B cell (primary cell): ENCODE measurements around the gene DLG2. TPM values are rescaled to one million over a fixed set of nuclear protein-coding genes. Genes with fewer than 3 reads are reported as not detected.

Experiments
- ATAC-seq: fragments of 200-7000 bp; cut with Tn5 transposase; one replicate; pipeline ENCODE4 v1.10.0; 2021; ENCODE audit warnings: low read depth, mild to moderate bottlenecking, moderate number of reproducible peaks, moderate library complexity
- CTCF ChIA-PET: fragments of 350-600 bp; sonication (Branson Sonifier 250); formaldehyde crosslinking; loops from one replicate; lab custom pipeline; 2021; ENCODE audit warnings: antibody characterized with exemption, inconsistent platforms; lab: Charles Lee
- POLR2A ChIA-PET: fragments of 350-600 bp; sonication (Branson Sonifier 250); formaldehyde crosslinking; loops from one replicate; lab custom pipeline; 2021; ENCODE audit warnings: antibody characterized with exemption; lab: Charles Lee
- DNase-seq: peaks from one replicate; pipeline ENCODE4 v3.0.0; 2013
- H2AFZ ChIP-seq: 2 replicates; pipeline ENCODE4 v1.6.1; 2012; ENCODE audit warnings: mild to moderate bottlenecking, low read depth, low read length; ENCODE audit not compliant: insufficient read depth, poor library complexity, severe bottlenecking
- H3K27ac ChIP-seq, 2 donors: 1 replicate in 1 of 2; 2 replicates in 1 of 2; pipeline ENCODE4 v1.5.1; 2012 to 2013; ENCODE audit warnings: low read length in 2 of 2, mild to moderate bottlenecking in 2 of 2, moderate library complexity in 1 of 2
- H3K27me3 ChIP-seq, 4 experiments: fragments of 200-600 bp in 1 of 4; sonication (generic) in 1 of 4; replicated peaks in 1 of 4; 1 replicate in 2 of 4; 2 replicates in 2 of 4; pipeline versions ENCODE4 v1.6.1 to v1.7.0; 2013 to 2016; ENCODE audit warnings: low read length in 3 of 4, mild to moderate bottlenecking in 2 of 4, mixed read lengths in 1 of 4, moderate library complexity in 1 of 4; ENCODE audit not compliant: insufficient read depth in 4 of 4, control insufficient read depth in 3 of 4; ENCODE audit errors: control extremely low read depth in 1 of 4
- H3K36me3 ChIP-seq, 2 experiments: replicated peaks in 1 of 2; 1 replicate in 1 of 2; 2 replicates in 1 of 2; pipeline versions ENCODE4 v1.6.1 to v1.7.1; 2013; ENCODE audit warnings: low read length in 1 of 2; ENCODE audit not compliant: insufficient read depth in 2 of 2, control insufficient read depth in 1 of 2; ENCODE audit errors: control extremely low read depth in 1 of 2, extremely low read depth in 1 of 2
- H3K4me1 ChIP-seq, 2 donors: fragments of 200-600 bp in 1 of 2; sonication (generic) in 1 of 2; 1 replicate in 1 of 2; 2 replicates in 1 of 2; pipeline versions ENCODE4 v1.5.1 to v1.6.1; 2013 to 2017; ENCODE audit warnings: low read length in 2 of 2; ENCODE audit not compliant: control insufficient read depth in 2 of 2, insufficient read depth in 2 of 2
- H3K4me2 ChIP-seq: replicated peaks from 2 replicates; pipeline ENCODE3; 2012; ENCODE audit warnings: mild to moderate bottlenecking, low read depth, low read length; ENCODE audit not compliant: poor library complexity, severe bottlenecking
- H3K4me3 ChIP-seq, 5 experiments: fragments of 200-600 bp in 1 of 5; sonication (generic) in 1 of 5; 1 replicate in 3 of 5; 2 replicates in 2 of 5; pipeline versions ENCODE4 v1.5.1 to v1.7.0; 2011 to 2016; ENCODE audit warnings: low read length in 4 of 5, mild to moderate bottlenecking in 4 of 5, low read depth in 2 of 5, control low read depth in 1 of 5, moderate library complexity in 1 of 5; ENCODE audit not compliant: insufficient read depth in 1 of 5; ENCODE audit errors: control extremely low read depth in 1 of 5, extremely low read depth in 1 of 5
- H3K79me2 ChIP-seq: fragments of 200-600 bp; sonication (generic); one replicate; pipeline ENCODE4 v1.6.0; 2016; ENCODE audit warnings: low read length; ENCODE audit not compliant: control insufficient read depth, insufficient read depth
- H3K9ac ChIP-seq: fragments of 200-600 bp; sonication (generic); 2 replicates; pipeline ENCODE4 v1.6.1; 2017; ENCODE audit warnings: mild to moderate bottlenecking, low read length, moderate library complexity
- H3K9me3 ChIP-seq, 3 donors: one replicate each; pipeline versions ENCODE4 v1.6.1 to v1.7.1; 2013; ENCODE audit warnings: low read length in 2 of 3; ENCODE audit not compliant: control insufficient read depth in 2 of 3, insufficient read depth in 1 of 3; ENCODE audit errors: control extremely low read depth in 1 of 3
- H4K20me1 ChIP-seq: 2 replicates; pipeline ENCODE4 v1.6.0; 2012; ENCODE audit warnings: mild to moderate bottlenecking, low read length; ENCODE audit not compliant: insufficient read depth, control insufficient read depth, poor library complexity, severe bottlenecking
- H3K27ac Mint-ChIP-seq: one replicate; pipeline ENCODE4 v1.8.0; 2021; ENCODE audit warnings: mixed read lengths
- H3K27me3 Mint-ChIP-seq: one replicate; pipeline ENCODE4 v1.8.0; 2021; ENCODE audit warnings: mixed read lengths
- H3K4me1 Mint-ChIP-seq: one replicate; pipeline ENCODE4 v1.8.0; 2021; ENCODE audit warnings: mixed read lengths
- H3K4me3 Mint-ChIP-seq: one replicate; pipeline ENCODE4 v1.8.0; 2021; ENCODE audit warnings: mixed read lengths
- H3K9me3 Mint-ChIP-seq: one replicate; pipeline ENCODE4 v1.8.0; 2022; ENCODE audit warnings: mixed read lengths; ENCODE audit not compliant: insufficient read depth
- CTCF ChIP-seq: fragments of 200-600 bp; IDR thresholded peaks from one replicate; pipeline ENCODE4 v1.8.0; 2022; ENCODE audit warnings: antibody characterized with exemption, mild to moderate bottlenecking
- EZH2 ChIP-seq: IDR thresholded peaks from 2 replicates; pipeline ENCODE4 v1.6.1; 2012; ENCODE audit warnings: borderline replicate concordance, low read depth, mild to moderate bottlenecking, moderate library complexity, low read length; ENCODE audit not compliant: insufficient read depth, poor library complexity, severe bottlenecking
- WGBS: methylation state at CpG from one replicate; pipeline ENCODE4 v1.1.5; 2013; ENCODE audit warnings: missing lambda C conversion rate; ENCODE audit not compliant: insufficient coverage; 5-methylcytosine and 5-hydroxymethylcytosine counted together
- intact Hi-C: fragments of 100-400 bp; cut with micrococcal nuclease; formaldehyde crosslinking; loops from one replicate; pipeline ENCODE4 v1.10.0; 2022
- polyA plus RNA-seq: library from polyadenylated mRNA; depleted of rRNA; stranded (reverse); fragments of >200 nt; gene quantifications from 2 replicates; pipeline ENCODE4 v1.2.3, GENCODE V29; 2012
- total RNA-seq, 2 donors: library from RNA; stranded (reverse); fragments of 120-200 nt in 1 of 2; gene quantifications; 1 replicate in 1 of 2; 2 replicates in 1 of 2; pipeline versions ENCODE4 v1.2.3 to v1.2.4, GENCODE V29; 2013 to 2022

Gene DLG2
- total and polyA plus RNA-seq, 2 donors (not counting 1 experiment from before 2014, with no cell fraction given), result 0.54 to 5.4 TPM

DNA sequence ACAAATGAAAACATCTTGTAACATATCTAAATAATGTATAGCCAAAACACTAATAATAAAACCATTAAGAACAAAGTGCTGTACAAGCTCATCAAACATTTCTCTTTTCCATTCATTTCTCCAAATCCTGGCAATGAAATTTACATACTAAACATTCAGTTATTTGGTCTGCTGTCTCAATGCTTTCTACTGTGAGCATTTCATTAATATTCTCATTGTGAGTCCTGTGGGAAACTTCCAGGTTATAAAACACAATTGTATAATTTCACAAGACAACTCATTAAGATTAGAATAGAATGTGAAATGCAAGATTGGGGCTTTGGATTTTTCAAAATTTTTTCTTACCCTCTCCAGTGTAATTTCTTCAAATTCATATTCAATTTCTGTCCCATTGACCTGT is 1464.0 kb downstream of the DLG2 start:
- POLR2A ChIA-PET, result no interaction called here

GRCh38 chr11:84157639-84158038 is 1469.5 kb downstream of the DLG2 start:
- no peaks in the 10 kb centered on the region for H3K4me1 Mint-ChIP-seq
- H3K27me3 ChIP-seq, result no peaks in the 10 kb centered on the region
- H3K4me3 Mint-ChIP-seq, result no peak overlapping the region
- peaks cover 0 to 3% (median 0%) of the 10 kb centered on the region in 3 donors for H3K9me3 ChIP-seq
- ChIA-PET CTCF (no interaction called here), POLR2A (no interaction called here)
- TF ChIP-seq CTCF (no peak), EZH2 (no peak)
- ATAC-seq (no peak), DNase-seq (no peak)
- WGBS, result no CpG with 5 or more reads among the region's 3 CpGs
- no peak overlapping the region for H2AFZ ChIP-seq
- no peaks in the 10 kb centered on the region for H3K79me2 ChIP-seq
- intact Hi-C loops, result no loop called here
- H3K36me3 ChIP-seq, result no peaks in the 10 kb centered on the region
- H3K4me3 ChIP-seq, result no peak overlapping the region
- no peaks in the 10 kb centered on the region for H3K4me1 ChIP-seq
- H3K4me2 ChIP-seq, result no peak overlapping the region
- H3K27ac Mint-ChIP-seq, result no peak overlapping the region
- no peak overlapping the region for H3K27ac ChIP-seq
- H3K27me3 Mint-ChIP-seq, result no peaks in the 10 kb centered on the region
- H3K9me3 Mint-ChIP-seq, result peaks cover 5% of the 10 kb centered on the region
- no peak overlapping the region for H3K9ac ChIP-seq
- no peaks in the 10 kb centered on the region for H4K20me1 ChIP-seq

More for the DNA sequence above, 1464.0 kb downstream of the DLG2 start:
- no peak overlapping the region for H3K27ac Mint-ChIP-seq
- CTCF ChIA-PET, result no interaction called here
- H3K9me3 Mint-ChIP-seq, result peaks cover 5% of the 10 kb centered on the region
- H3K4me1 Mint-ChIP-seq, result no peaks in the 10 kb centered on the region
- no peaks in the 10 kb centered on the region for H3K79me2 ChIP-seq
- intact Hi-C loops, result no loop called here
- H3K27me3 ChIP-seq, result no peaks in the 10 kb centered on the region
- no peak overlapping the region for H3K4me3 Mint-ChIP-seq
- H4K20me1 ChIP-seq, result no peaks in the 10 kb centered on the region
- no peak for TF ChIP-seq EZH2
- no peak for TF ChIP-seq CTCF
- no peaks in the 10 kb centered on the region for H3K4me1 ChIP-seq
- H3K27me3 Mint-ChIP-seq, result no peaks in the 10 kb centered on the region
- DNase-seq (no peak), ATAC-seq (no peak)
- no peaks in the 10 kb centered on the region for H3K9me3 ChIP-seq
- H3K4me2 ChIP-seq, result no peak overlapping the region
- H3K4me3 ChIP-seq, result no peak overlapping the region
- H3K27ac ChIP-seq, result no peak overlapping the region
- H3K36me3 ChIP-seq, result no peaks in the 10 kb centered on the region
- H2AFZ ChIP-seq, result no peak overlapping the region
- H3K9ac ChIP-seq, result no peak overlapping the region
